Panc1 (cell line): Measurements from ENCODE around the gene MRM3.

Source experiments
- CTCF ChIP-seq: fragments of 450-650 bp; IDR thresholded peaks from 2 replicates; pipeline ENCODE4 v1.5.1; 2017; ENCODE audit warnings: mild to moderate bottlenecking
- POLR2AphosphoS5 ChIP-seq: IDR thresholded peaks from 2 replicates; pipeline ENCODE4 v1.6.1; 2012; ENCODE audit warnings: mild to moderate bottlenecking, low read depth, low read length, moderate library complexity
- REST ChIP-seq, 2 experiments: IDR thresholded peaks; 2 replicates each; pipeline ENCODE4 v1.6.1; 2011 to 2012; ENCODE audit warnings: low read depth in 2 of 2, control low read depth in 1 of 2, low read length in 1 of 2, mild to moderate bottlenecking in 1 of 2, moderate library complexity in 1 of 2; ENCODE audit not compliant: insufficient read depth in 1 of 2
- SIN3A ChIP-seq: IDR thresholded peaks from 2 replicates; pipeline ENCODE4 v1.6.1; 2012; ENCODE audit warnings: low read depth, mild to moderate bottlenecking, low read length, moderate library complexity, borderline replicate concordance; ENCODE audit not compliant: insufficient read depth

- TF ChIP-seq CTCF (no peak), SIN3A (no peak), REST (IDR thresholded peaks at IDR 0.05; ENCODE audit: insufficient read depth in 1 of 2, low read depth in 2 of 2, low read length in 1 of 2) (no peak), POLR2AphosphoS5 (no peak)
Measured at GRCh38 chr17:795276-795675, 13.1 kb downstream of the MRM3 start.
